ENCODE measurements around the gene HIGD2A. TPM values are rescaled to one million over a fixed set of nuclear protein-coding genes. Genes with fewer than 3 reads are reported as not detected.

Gene HIGD2A
- total RNA-seq, 2 experiments from 2014 or later: 86.0 to 87.7 TPM

GRCh38 chr5:176381423-176381822, 7.1 kb upstream of the HIGD2A start:
- ATAC-seq (no peak), DNase-seq (no peak)
- no peaks in the 10 kb centered on the region for H3K9me3 Mint-ChIP-seq (ENCODE audit: low read depth)
- CTCF ChIA-PET: no interaction called here
- H3K4me3 Mint-ChIP-seq: no peak overlapping the region
- no peaks in the 10 kb centered on the region for H3K27me3 Mint-ChIP-seq
- peaks cover 16% of the 10 kb centered on the region for H3K4me1 Mint-ChIP-seq
- H3K36me3 Mint-ChIP-seq: peaks cover 44% of the 10 kb centered on the region
- no peak overlapping the region for H3K27ac Mint-ChIP-seq

GRCh38 chr5:176381979-176382378, 6.6 kb upstream of the HIGD2A start:
- DNase-seq (no peak), ATAC-seq (no peak)
- Mint-ChIP-seq H3K27ac (no peak overlapping the region), H3K36me3 (peaks cover 46% of the 10 kb centered on the region), H3K27me3 (no peaks in the 10 kb centered on the region), H3K9me3 (ENCODE audit: low read depth) (no peaks in the 10 kb centered on the region), H3K4me1 (peaks cover 22% of the 10 kb centered on the region), H3K4me3 (no peak overlapping the region)
- CTCF ChIA-PET: no interaction called here

GRCh38 chr5:176382721-176383120, 5.8 kb upstream of the HIGD2A start:
- Mint-ChIP-seq H3K27me3 (no peaks in the 10 kb centered on the region), H3K27ac (no peak overlapping the region), H3K36me3 (peaks cover 51% of the 10 kb centered on the region), H3K4me3 (no peak overlapping the region), H3K4me1 (peaks cover 28% of the 10 kb centered on the region), H3K9me3 (ENCODE audit: low read depth) (no peaks in the 10 kb centered on the region)
- CTCF ChIA-PET: no interaction called here
- ATAC-seq (no peak), DNase-seq (no peak)

GRCh38 chr5:176383248-176383905, 5.2 kb upstream of the HIGD2A start:
- no peak for ATAC-seq
- Mint-ChIP-seq H3K27ac (no peak overlapping the region), H3K9me3 (ENCODE audit: low read depth) (no peaks in the 10 kb centered on the region), H3K27me3 (no peaks in the 10 kb centered on the region), H3K4me3 (no peak overlapping the region), H3K36me3 (peaks cover 55% of the 10 kb centered on the region), H3K4me1 (peaks cover 31% of the 10 kb centered on the region)
- CTCF ChIA-PET: no interaction called here
- DNase-seq: no peak

GRCh38 chr5:176383961-176384360, 4.6 kb upstream of the HIGD2A start:
- H3K9me3 Mint-ChIP-seq (ENCODE audit: low read depth): no peaks in the 10 kb centered on the region
- no peak overlapping the region for H3K4me3 Mint-ChIP-seq
- DNase-seq (no peak), ATAC-seq (no peak)
- H3K36me3 Mint-ChIP-seq: peaks cover 56% of the 10 kb centered on the region
- CTCF ChIA-PET: no interaction called here
- no peak overlapping the region for H3K27ac Mint-ChIP-seq
- no peaks in the 10 kb centered on the region for H3K27me3 Mint-ChIP-seq
- peaks cover 31% of the 10 kb centered on the region for H3K4me1 Mint-ChIP-seq

GRCh38 chr5:176384366-176384930, 4.1 kb upstream of the HIGD2A start:
- CTCF ChIA-PET: no interaction called here
- Mint-ChIP-seq H3K27me3 (no peaks in the 10 kb centered on the region), H3K4me1 (peaks cover 31% of the 10 kb centered on the region), H3K36me3 (peaks cover 56% of the 10 kb centered on the region), H3K4me3 (no peak overlapping the region), H3K9me3 (ENCODE audit: low read depth) (no peaks in the 10 kb centered on the region), H3K27ac (no peak overlapping the region)
- ATAC-seq (no peak), DNase-seq (no peak)

- no peaks in the 10 kb centered on the region for H3K9me3 Mint-ChIP-seq (ENCODE audit: low read depth)
- H3K36me3 Mint-ChIP-seq: peaks cover 54% of the 10 kb centered on the region
- ATAC-seq (no peak), DNase-seq (no peak)
- no peak overlapping the region for H3K4me3 Mint-ChIP-seq
- H3K4me1 Mint-ChIP-seq: peaks cover 33% of the 10 kb centered on the region
- no peak overlapping the region for H3K27ac Mint-ChIP-seq
- CTCF ChIA-PET: no interaction called here
- H3K27me3 Mint-ChIP-seq: no peaks in the 10 kb centered on the region
Observed at GRCh38 chr5:176384991-176385390, 3.6 kb upstream of the HIGD2A start.

GRCh38 chr5:176386491-176386890, 2.1 kb upstream of the HIGD2A start:
- DNase-seq (no peak), ATAC-seq (no peak)
- peak overlapping the region; percentile 93 for H3K4me3 Mint-ChIP-seq
- H3K27ac Mint-ChIP-seq: peak overlapping the region; percentile 57
- no peaks in the 10 kb centered on the region for H3K9me3 Mint-ChIP-seq (ENCODE audit: low read depth)
- H3K27me3 Mint-ChIP-seq: no peaks in the 10 kb centered on the region
- H3K4me1 Mint-ChIP-seq: peaks cover 36% of the 10 kb centered on the region
- H3K36me3 Mint-ChIP-seq: peaks cover 60% of the 10 kb centered on the region
- CTCF ChIA-PET: no interaction called here

GRCh38 chr5:176387384-176387925, 1.1 kb upstream of the HIGD2A start:
- DNase-seq: no peak
- CTCF ChIA-PET: interaction anchor here (1.3 to 2.2 kb wide), 3 partner anchors 29 to 191 kb away, joined by 4 to 9 read pairs (median 8); partner anchors contain the start of genes CLTB and FAF2
- Mint-ChIP-seq H3K4me1 (peaks cover 36% of the 10 kb centered on the region), H3K36me3 (peaks cover 50% of the 10 kb centered on the region), H3K27ac (peak overlapping the region; percentile 99), H3K27me3 (no peaks in the 10 kb centered on the region), H3K4me3 (peak overlapping the region; percentile 93), H3K9me3 (ENCODE audit: low read depth) (no peaks in the 10 kb centered on the region)
- ATAC-seq: no peak

GRCh38 chr5:176388003-176388443, 528 bp upstream of the HIGD2A start:
- DNase-seq: no peak
- peaks cover 46% of the 10 kb centered on the region for H3K36me3 Mint-ChIP-seq
- CTCF ChIA-PET: interaction anchor here (1.2 to 2.2 kb wide), 6 partner anchors 26 to 191 kb away, joined by 3 to 9 read pairs (median 6); partner anchors contain the start of genes CLTB, FAF2, KIAA1191 and RNF44
- H3K4me3 Mint-ChIP-seq: peak overlapping the region; percentile 93
- ATAC-seq: peak; percentile 0
- no peaks in the 10 kb centered on the region for H3K9me3 Mint-ChIP-seq (ENCODE audit: low read depth)
- H3K27ac Mint-ChIP-seq: peak overlapping the region; percentile 99
- peaks cover 36% of the 10 kb centered on the region for H3K4me1 Mint-ChIP-seq
- H3K27me3 Mint-ChIP-seq: no peaks in the 10 kb centered on the region

- Mint-ChIP-seq H3K27me3 (no peaks in the 10 kb centered on the region), H3K4me3 (peak overlapping the region; percentile 93), H3K27ac (peak overlapping the region; percentile 99), H3K9me3 (ENCODE audit: low read depth) (no peaks in the 10 kb centered on the region), H3K36me3 (peaks cover 36% of the 10 kb centered on the region), H3K4me1 (peaks cover 36% of the 10 kb centered on the region)
- CTCF ChIA-PET: interaction anchor here (0.6 to 2.2 kb wide), 7 partner anchors 27 to 592 kb away, joined by 3 to 9 read pairs (median 5); partner anchors contain the start of genes CLTB, FAF2, KIAA1191 and RNF44
- peak; percentile 52 for ATAC-seq
- no peak for DNase-seq
Observed at GRCh38 chr5:176389135-176390123, 878 bp downstream of the HIGD2A start.

GRCh38 chr5:176391479-176391878, 2.9 kb downstream of the HIGD2A start:
- DNase-seq (no peak), ATAC-seq (no peak)
- Mint-ChIP-seq H3K36me3 (peaks cover 21% of the 10 kb centered on the region), H3K27ac (no peak overlapping the region), H3K27me3 (no peaks in the 10 kb centered on the region), H3K4me1 (peaks cover 19% of the 10 kb centered on the region), H3K4me3 (no peak overlapping the region), H3K9me3 (ENCODE audit: low read depth) (no peaks in the 10 kb centered on the region)
- CTCF ChIA-PET: interaction anchor here (1.2 to 1.7 kb wide), 2 partner anchors 16 to 139 kb away, joined by 3 read pairs; no protein-coding TSS in a partner anchor

- DNase-seq (no peak), ATAC-seq (no peak)
- no peaks in the 10 kb centered on the region for H3K27me3 Mint-ChIP-seq
- H3K4me3 Mint-ChIP-seq: no peak overlapping the region
- H3K9me3 Mint-ChIP-seq (ENCODE audit: low read depth): no peaks in the 10 kb centered on the region
- CTCF ChIA-PET: interaction anchor here (1.2 to 1.7 kb wide), 2 partner anchors 16 to 138 kb away, joined by 3 read pairs; no protein-coding TSS in a partner anchor
- H3K27ac Mint-ChIP-seq: no peak overlapping the region
- H3K4me1 Mint-ChIP-seq: peaks cover 14% of the 10 kb centered on the region
- peaks cover 18% of the 10 kb centered on the region for H3K36me3 Mint-ChIP-seq
Observed at GRCh38 chr5:176391999-176392398, 3.4 kb downstream of the HIGD2A start.
